Hepatocyte (in vitro differentiated cells): Measurements from ENCODE around the gene PIGS.

Experiments used
- CTCF ChIP-seq: fragments of 200-600 bp; sonication (generic); IDR thresholded peaks from 2 replicates; pipeline ENCODE4 v1.5.1; 2016; ENCODE audit warnings: antibody characterized with exemption, mild to moderate bottlenecking; ENCODE audit not compliant: poor library complexity
- EZH2 ChIP-seq: fragments of 200-600 bp; sonication (generic); IDR thresholded peaks from 2 replicates; pipeline ENCODE4 v1.6.1; 2016; ENCODE audit warnings: antibody characterized with exemption, mild to moderate bottlenecking, borderline replicate concordance

GRCh38 chr17:28537219-28537610, 34.1 kb downstream of the PIGS start:
- no peak for TF ChIP-seq EZH2
- no peak for TF ChIP-seq CTCF
